ENCODE data around the gene TMEM223.

DNA sequence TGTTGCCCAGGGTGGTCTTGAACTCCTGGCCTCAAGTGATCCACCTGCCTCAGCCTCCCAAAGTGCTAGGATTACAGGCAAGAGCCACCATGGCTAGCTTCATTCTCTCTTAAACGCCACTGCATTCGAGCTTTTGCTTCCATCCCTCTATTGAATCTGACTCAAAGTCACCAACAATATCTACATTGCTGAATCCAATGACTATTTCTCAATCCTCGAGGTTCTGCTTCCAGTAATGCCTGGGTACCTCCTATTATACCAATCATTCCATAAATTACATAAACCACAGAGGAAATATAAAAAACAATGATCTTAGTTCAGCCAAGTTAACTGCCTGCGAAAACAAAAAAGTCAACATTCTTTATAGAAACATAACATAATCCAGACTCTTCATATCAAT is 25.3 kb upstream of the TMEM223 start:
- TF ChIP-seq, protein P1, sequence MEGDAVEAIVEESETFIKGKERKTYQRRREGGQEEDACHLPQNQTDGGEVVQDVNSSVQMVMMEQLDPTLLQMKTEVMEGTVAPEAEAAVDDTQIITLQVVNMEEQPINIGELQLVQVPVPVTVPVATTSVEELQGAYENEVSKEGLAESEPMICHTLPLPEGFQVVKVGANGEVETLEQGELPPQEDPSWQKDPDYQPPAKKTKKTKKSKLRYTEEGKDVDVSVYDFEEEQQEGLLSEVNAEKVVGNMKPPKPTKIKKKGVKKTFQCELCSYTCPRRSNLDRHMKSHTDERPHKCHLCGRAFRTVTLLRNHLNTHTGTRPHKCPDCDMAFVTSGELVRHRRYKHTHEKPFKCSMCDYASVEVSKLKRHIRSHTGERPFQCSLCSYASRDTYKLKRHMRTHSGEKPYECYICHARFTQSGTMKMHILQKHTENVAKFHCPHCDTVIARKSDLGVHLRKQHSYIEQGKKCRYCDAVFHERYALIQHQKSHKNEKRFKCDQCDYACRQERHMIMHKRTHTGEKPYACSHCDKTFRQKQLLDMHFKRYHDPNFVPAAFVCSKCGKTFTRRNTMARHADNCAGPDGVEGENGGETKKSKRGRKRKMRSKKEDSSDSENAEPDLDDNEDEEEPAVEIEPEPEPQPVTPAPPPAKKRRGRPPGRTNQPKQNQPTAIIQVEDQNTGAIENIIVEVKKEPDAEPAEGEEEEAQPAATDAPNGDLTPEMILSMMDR (IDR thresholded peaks at IDR 0.05 in 2 of 3, conservative IDR thresholded peaks at IDR 0.05 in 1 of 3; ENCODE audit: insufficient read depth in 2 of 3, low read depth in 1 of 3, low read length in 3 of 3): no peak
- TF ChIP-seq KAT7 (CRISPR knock-in tag; IDR thresholded peaks at IDR 0.05; ENCODE audit: borderline replicate concordance): no peak
- TF ChIP-seq ZNF696 (CRISPR knock-in tag; conservative IDR thresholded peaks at IDR 0.05): no peak

Measured in K562 (cell line).